Testis (tissue), 2 donors: ENCODE data around the gene CA6.

ENCODE experiments used
- CTCF ChIP-seq, 3 experiments: fragments of 450-650 bp in 2 of 3; fragments of 200-600 bp in 1 of 3; sonication (generic) in 1 of 3; IDR thresholded peaks; one replicate each; pipeline ENCODE4 v1.5.1; 2016 to 2019; ENCODE audit warnings: antibody characterized with exemption in 3 of 3, mild to moderate bottlenecking in 2 of 3, moderate library complexity in 1 of 3
- POLR2A ChIP-seq: fragments of 450-650 bp; IDR thresholded peaks from one replicate; pipeline ENCODE4 v1.6.1; 2017; ENCODE audit warnings: antibody characterized with exemption, mild to moderate bottlenecking, moderate library complexity

- TF ChIP-seq CTCF (IDR thresholded peaks at IDR 0.05) = no peak
- no peak for TF ChIP-seq POLR2A
These were observed 40.0 kb upstream of the CA6 start for GRCh38 chr1:8905582-8906191.
